ENCODE measurements around the gene ADGRA1.
"Not testable (repeated sequence)": the region's sequence is repeated elsewhere in the genome, so short reads cannot be mapped to it uniquely, and the experiment has no call there.

ADGRA1 gene

DNA sequence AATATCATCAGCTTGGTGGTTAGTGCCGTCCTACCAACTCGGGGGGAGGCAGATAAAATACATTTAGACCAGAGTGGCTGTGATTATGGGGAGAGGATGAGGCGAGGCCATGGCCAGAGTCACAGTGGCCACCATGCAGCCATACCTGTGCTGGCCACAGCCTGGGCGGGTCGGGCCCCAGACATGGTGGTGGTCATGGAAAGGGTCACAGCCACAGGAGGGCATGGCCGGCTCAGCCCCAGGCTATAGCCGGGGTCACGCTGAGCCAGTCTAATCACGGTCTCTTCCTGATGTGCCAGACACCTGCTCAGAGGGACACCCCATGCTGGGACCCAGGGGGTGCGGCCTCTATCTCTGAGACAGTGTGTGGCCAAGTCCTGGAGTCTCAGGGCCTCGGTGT lies 10.2 kb downstream of the ADGRA1 start:
- DNase-seq = no peak

DNA sequence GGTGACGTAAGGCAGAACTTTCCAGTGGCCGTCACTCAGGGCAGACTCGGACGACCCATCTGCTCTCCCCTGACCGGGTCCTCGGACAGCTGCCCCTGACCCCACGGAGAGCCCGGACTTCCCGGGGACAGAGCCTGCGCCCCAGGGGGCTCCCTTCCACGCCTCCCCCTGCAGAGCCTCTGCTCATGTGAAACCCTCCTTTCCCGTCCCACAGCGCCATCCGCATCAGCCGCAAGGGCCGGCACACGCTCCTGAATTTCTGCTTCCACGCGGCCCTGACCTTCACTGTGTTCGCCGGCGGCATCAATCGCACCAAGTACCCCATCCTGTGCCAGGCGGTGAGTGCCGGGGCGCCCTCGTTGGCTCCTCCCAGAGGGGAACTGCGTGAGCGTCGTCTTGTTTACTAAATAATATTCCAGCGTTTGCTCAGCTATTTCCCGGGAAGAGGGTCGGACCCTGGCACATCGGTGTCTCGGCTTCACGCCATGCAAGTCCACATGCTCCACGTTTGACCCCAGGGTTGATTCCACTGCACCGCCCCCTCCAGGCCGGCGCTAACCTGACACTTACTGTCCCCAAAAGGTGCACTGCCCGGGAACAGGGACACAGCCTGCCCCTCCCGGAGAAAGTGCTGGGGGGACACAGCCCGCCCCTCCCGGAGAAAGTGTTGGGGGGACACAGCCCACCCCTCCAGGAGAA lies 10.9 kb downstream of the ADGRA1 start:
- DNase-seq = no peak

DNA sequence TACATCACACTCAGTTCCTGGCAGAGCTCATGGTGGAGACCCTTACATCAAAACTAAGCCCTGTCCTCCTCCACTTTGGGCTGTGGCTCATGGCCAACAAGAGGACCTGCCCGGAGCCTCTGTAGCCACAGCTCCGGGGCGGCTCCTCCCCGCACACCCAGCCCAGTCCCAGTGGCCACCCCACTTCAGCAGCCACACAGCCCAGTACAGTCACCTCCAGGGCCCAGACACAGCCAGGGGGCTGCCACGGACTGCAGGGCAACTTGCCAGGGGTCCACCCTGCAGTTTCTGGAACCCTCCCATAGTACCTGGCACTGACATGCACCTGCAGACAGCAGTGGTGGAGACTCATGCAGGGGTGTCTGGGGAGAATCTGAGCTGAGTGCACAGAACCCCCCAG lies 11.8 kb downstream of the ADGRA1 start:
- no peak for DNase-seq

DNA sequence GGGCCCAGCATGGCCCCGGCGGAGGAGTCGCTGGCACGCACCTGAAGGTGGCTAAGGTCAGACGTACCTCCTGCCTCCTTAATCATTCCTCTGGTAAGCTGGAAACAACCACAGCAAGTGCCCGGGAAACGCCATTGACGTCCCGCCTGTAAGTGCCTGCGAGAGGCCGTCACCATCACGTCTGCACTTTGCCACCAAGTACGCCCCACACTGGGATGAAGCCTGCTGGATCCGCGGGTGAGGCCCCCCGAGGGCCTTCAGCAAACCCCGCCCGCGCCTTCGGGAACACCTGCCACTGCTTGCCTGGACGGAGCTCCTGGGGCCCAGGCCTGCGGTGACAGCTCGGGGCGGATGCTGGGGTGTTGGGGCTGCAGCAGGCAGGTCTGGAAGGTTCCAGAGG lies 12.5 kb downstream of the ADGRA1 start:
- no peak for DNase-seq

DNA sequence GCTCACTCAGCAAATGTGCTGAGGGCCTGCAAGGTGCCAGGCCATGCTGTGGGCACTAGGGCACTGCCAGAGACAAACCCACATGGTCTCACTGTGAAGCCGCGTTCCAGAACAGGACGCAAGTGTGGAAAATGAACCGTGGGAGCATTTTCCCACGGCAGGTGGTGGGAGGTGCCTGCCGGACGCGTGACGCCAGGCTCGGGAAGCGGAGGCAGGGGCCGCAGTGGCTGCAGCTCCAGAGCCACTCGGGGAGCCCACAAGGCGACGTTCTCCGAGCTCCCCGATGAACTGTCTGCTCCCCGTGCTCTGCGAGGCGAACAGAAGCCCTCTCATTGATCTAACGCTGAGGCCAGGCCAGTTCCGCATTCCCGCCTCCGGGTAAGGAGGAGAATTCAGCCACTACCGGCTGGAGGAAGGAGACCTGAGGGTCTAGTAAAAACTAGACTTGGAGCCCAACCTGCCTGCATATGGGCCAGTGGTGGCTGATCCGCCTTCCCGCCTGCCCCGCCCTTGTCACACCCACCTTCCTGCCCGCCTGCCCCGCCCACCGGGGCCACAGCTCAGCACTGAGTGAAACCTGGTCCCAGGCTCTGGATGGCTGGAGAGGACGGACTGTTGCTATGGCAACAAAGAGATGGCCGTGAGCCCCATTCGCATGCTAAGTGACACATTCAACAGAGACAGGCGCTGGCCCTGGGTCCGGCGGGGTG lies 13.1 kb downstream of the ADGRA1 start:
- DNase-seq = peak; percentile 59

DNA sequence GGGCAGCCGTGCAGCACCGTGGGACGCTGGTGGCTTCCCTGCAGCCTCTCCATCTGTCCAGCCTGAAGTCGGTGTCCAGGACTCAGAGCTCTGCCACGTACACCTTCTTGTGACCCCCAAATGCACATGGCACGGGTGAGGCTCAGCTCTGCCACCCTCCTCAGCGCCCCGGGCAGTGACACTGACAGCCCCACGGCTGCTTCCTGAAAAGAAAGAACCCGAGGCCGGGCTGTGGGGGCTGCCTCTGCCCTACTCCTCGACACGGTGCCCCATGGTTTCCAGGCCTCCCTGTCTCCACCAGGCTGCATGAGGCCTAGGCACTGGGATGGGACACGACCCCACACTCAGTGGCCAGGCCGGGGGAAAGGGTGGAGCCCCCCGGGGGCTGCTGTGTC lies 13.7 kb downstream of the ADGRA1 start:
- no peak for DNase-seq

DNA sequence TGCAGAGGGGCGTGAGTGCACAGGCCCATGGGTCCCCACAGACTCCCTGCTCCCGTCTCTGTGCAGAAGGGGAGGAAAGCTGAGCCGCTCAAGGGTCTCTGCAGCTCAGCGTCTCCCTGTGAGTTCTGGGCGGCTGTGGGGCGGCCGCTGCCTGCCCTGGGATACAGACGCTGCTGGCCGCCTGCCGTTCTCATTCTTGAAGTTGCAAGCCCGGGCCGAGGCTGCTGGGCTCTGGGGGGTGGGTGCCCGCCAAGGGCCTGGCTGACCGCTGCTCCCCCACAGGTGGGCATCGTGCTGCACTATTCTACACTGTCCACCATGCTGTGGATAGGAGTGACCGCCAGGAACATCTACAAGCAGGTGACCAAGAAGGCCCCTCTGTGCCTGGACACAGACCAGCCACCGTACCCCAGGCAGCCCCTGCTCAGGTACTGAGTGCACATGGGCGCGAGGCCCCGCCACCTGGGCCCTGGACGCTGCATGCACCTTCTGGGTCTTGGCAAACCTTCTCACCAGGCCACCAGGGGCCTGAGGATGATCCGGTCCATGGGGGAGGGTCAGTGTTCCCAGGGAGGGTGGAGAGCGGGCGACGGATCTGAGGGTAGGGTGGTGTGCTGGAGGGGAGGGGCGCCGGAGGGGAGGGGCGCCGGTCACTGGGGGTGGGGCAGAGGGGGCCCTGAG lies 14.8 kb downstream of the ADGRA1 start:
- no peak for DNase-seq

DNA sequence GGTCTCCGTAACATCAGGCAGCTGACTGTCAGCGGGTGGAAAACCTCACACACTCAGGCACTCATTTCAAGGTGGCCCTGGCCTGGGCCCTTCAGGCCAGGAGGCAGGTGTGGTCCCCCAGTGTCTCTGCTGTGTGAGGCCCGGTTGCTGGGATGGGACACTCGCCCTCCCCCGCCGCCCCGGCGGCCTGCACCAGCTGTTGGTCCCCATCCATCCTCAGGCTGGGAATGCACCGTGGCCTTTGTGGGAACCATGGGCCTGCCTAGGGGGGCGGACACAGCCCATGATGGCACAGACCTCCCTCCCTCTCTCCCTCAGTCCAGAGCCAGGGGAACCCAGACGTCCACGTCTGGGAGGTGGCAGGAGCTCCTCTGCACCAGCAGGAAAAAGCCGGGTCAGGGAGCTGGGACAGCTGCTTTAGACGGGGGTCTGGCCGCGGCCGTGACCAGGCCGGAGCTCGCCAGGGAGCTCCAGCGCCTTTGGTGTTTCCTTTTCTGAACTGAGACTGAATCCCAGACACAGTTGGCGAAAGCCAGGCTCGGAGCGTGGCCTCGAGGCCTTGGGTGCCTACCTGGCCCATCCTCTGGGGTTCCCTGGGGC lies 15.7 kb downstream of the ADGRA1 start:
- DNase-seq = no peak

DNA sequence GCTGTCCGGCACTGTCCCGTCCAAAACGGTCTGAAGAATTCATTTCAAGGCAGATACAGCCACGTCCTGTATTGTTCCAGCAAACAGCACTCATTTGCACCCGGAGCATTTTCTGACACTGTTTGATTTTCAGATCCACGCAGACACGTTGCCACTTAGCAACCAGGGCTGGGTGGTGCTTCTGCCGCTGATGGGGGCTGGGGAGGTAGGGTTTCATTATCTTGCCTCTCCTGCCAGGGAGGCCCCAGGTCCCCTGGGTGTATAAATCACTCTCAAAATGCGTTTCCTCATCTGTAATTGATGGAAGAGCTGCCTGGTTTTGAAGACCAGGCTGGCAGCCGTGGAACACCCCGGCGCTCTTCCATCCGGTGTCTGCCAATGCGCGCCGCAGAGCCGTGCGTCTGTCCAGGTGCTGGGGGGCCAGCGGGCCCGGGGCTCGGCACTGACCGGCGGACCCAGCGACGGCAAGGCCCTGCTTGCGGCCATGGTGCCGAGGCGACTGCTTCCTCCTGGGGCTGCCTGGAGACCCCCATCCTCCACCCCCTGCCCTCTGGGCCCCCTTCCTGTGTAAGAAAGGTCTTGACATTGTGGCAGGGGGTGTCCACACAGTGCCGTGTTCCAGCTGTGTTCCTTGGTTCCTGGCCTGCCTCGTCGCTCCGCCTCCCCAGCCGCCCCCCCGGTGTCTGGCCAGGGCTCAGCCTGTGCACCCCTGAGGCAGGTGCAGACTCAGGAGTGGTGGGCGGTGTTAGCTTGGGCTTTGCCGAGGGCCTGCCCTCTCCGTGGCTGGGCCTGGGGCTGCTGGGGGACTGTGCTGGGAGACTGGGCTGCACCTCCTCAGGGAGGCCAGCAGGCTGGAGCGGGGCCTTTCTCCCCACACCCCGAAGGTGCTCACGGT lies 16.6 kb downstream of the ADGRA1 start:
- DNase-seq = no peak

DNA sequence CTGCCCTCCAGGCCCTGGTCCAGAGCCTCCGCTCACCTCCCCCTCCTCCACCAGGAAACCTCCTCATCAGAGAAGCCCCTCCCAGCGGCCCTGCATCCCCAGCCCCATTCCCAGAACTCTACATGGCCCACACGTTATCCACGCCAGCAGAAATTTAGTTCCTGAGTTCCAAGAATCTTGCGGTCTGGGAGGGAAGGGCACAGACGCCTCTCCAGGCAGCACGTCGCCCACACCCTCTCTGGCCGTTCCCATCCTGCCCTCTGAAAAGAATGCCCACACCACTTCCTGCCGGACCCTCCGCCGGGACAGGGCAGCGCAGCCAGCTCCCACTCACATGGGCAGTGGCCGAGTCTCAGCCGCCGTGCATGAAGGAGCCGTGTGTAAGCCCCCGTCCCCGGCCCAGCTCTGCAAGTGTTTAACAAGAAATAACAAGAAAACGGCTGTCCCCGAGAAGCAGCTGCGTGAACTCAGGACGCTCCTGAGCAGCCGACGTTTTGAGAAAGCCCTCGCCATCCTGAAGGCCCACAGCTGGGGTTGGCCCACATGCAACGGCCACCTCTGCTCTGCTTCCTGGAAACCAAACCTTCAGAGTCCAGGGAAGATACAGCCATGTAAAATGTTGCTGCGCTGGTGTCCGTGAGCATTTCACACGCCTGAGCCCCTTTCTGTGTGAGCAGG lies 17.4 kb downstream of the ADGRA1 start:
- DNase-seq = no peak

DNA sequence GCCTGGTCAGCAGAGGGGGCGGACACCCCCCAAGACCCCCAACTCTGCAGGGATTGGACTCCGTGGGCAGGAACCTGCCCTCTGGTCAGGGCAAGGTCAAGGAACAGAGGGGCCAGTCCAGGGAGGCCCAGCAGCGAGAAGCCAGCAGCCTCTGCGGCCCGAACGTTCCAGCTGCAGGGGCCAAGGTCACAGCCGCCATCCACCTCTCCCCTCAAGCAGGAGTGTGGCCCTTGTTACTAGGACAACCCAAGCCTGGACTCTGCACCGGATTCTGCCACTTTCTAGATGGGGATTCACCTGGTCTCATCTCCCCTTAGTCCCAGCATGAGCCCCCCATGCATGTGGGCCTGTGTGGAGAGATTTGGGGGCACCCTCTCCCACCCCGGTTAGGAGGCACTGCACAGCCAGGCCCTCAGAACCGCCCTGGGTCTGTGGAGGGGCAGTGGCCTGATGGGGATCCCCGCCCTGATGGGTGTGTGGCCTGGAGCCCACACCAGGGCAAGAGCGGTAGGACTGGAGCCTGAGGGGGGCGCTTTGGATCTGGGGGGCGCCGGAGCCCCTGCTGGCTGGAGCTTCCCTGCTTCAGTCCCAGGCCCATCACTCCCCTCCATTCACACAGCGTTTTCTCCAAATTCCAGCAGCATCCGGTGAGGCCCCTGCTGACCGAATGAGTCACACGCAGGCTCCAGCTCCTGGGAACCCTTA lies 18.1 kb downstream of the ADGRA1 start:
- no peak for DNase-seq

DNA sequence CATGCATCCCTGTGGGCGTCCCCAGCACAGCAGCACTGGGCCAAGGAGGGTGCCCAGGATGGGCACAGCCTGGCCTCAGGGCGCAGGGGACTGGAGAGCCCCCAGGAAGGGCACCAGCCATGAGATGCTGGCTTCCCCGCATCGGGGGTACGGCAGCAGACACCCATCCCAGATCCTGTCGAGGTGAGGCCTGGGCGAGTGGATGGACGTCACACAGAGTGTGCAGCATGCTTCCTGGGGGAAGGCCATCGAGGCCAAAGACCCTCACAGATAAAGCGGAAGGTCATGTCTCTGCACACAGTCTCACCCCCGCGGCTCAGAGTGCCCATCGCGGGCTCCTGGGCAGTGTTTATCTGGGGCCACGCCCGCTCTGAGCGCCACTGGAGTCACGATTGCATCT lies 18.8 kb downstream of the ADGRA1 start:
- DNase-seq = no peak

DNA sequence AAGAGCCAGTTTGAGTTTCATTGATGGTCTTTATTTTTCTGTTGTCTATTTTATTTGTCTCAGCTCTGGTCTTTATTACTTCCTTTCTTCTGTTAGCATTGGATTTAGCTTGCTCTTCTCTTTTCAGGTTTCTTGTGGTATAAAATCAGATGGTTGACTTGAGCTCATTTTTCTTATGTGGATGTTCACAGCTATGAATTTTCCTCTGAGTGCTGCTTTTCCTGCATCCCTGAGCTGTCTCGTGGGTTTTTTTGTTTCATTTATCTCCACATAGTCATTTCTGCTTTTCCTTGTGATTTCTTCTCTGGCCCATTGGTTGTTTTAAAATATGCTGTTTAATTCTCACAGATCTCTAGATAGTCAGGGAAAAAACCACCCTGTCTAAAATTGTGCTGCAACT lies 19.7 kb downstream of the ADGRA1 start:
- no peak for DNase-seq

DNA sequence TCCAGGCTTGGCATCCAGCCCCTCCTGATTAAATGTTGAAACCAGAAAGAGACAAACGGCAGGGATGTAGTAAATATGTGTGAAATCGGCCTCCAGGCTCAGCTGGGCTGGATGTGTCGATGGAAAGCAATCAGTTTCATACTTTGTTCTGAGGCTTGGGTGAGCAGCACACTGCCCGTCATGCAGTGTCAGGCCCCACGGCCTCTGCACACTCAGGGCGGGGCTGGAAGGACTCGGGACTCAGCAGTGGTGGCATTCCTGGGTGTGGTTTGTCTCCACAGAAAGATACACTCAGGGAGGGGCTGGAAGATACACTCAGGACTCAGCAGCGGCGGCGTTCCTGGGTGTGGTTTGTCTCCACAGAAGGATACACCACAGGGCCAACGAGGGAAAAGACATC lies 22.0 kb downstream of the ADGRA1 start:
- no peak for DNase-seq

DNA sequence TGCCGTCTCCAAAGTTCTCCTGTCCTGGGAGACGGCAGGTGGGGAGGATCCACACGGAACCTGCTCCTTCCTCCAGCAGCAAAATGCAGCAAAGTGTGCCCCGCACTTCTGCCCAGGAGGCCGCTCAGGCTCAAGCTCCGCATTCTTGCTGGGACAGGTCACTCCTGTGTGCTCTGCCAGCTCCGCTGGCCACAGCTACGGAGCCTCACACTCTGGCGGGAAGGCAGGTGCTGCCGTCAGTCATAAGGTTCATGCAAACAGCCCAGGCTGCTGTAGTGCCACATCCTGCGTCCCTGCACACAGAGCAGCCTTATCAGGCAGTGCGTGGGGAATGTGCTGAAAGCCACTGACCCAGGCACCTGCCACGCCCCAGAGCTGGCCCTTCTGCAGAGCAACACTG lies 22.4 kb downstream of the ADGRA1 start:
- DNase-seq = no peak

DNA sequence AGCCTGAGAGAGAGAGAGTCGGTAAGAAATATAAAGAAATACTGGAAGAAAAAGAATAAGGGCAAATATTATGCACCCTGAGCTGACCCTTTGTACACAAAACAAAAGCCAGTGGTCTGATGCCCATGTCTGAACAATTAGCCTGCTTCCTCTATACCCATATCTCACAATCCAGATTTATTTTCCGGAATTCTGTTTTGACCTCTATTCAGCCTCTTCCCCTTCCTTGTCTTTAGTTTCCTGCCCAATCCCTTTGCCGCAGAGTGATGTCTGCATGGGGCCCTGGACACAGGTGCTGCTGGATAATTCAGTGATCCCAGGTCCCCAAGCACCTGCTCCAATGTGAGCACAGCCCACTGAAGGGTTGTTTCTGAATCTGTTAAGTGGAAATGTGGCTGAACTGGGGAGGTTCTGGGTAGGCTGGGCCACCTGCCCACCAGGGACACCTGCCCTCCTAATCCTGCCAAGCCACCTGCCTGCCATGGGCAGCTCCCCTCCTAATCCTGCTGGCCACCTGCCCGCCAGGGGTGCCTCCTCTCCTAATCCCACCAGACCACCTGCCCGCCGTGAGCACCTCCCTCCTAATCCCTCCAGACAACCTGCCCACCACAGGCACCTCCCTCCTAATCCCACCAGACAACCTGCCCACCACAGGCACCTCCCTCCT lies 23.0 kb downstream of the ADGRA1 start:
- DNase-seq = no peak

DNA sequence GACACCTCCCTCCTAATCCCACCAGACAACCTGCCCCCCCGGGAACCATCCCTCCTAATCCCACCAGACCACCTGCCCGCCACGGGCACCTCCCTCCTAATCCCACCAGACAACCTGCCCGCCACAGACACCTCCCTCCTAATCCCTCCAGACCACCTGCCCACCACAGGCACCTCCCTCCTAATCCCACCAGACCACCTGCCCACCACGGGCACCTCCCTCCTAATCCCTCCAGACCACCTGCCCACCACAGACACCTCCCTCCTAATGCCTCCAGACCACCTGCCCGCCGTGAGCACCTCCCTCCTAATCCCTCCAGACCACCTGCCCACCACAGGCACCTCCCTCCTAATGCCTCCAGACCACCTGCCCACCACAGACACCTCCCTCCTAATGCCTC lies 23.9 kb downstream of the ADGRA1 start:
- not testable (repeated sequence) for DNase-seq

DNA sequence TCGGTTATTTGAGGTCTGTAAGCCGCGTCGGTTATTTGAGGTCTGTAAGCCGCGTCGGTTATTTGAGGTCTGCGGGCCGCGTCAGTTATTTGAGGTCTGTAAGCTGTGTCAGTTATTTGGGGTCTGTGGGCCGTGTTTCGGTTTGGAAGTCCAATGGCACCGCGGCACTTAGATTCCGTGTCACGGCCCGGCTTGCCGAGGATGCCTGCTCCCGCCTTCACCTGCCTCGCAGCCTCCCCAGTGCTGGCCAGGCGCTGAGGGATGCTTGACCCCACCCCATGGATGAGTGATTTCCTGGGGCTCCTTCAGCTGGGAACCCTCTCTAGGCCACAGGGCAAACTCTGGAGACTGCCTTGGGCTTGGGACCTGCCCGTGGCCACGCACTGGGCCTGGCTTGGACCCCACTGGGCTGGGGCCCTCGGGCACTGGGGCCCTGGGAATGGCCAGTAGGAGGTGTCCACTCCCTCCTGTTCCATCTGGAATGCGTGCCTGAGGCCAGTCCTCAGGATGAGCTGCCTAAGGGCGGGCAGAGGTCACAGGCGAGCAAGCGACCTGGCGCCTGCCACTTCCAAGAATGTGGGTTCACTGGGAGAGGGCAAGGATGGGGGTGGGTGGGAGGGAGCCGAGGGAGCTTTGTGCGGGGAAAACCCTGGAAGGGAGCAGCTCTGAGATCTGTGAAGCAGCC lies 25.6 kb downstream of the ADGRA1 start:
- no peak for DNase-seq

DNA sequence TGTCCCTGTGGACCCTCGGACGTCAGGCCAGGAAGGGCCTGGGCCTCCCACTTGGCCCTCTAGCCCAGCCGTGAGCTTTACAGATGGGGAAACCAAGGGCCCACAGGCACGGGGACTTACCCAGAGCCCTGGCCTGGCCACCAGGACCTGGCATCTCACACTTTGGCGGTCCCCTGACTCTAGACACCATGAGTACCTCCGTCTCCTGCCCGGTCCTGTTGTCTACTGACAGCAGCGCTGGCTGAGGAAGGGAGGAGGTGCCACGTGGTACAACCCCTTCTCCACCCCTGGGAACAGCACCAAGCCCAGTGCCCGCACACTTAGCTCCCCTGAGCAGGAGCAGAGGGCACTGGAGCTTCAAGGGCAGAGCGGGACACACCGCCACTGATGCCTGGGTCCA lies 26.1 kb downstream of the ADGRA1 start:
- no peak for DNase-seq

DNA sequence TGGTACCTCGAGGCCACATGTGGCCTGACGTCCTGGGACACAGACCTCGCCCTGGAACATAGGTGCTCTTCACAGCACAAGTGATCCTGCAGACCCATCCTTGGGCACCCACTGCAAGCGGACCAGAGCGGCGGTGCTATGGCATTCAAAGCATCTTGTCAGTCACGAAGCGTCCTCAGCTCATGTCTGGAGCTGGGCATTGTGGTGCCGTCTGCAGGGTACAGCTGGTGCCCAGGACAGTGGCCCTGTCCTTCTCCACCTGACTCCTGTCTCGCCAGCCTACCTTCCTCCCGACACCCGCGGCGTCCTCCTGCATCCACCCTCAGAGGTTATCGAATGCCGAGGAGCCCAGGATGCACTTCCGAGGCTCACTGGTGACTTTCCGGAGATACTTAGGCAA lies 26.5 kb downstream of the ADGRA1 start:
- no peak for DNase-seq
